ENCODE data around the gene PYGB.
"Not testable (repeated sequence)": the region's sequence is repeated elsewhere in the genome, so short reads cannot be mapped to it uniquely, and the experiment has no call there.

The PYGB gene

DNA sequence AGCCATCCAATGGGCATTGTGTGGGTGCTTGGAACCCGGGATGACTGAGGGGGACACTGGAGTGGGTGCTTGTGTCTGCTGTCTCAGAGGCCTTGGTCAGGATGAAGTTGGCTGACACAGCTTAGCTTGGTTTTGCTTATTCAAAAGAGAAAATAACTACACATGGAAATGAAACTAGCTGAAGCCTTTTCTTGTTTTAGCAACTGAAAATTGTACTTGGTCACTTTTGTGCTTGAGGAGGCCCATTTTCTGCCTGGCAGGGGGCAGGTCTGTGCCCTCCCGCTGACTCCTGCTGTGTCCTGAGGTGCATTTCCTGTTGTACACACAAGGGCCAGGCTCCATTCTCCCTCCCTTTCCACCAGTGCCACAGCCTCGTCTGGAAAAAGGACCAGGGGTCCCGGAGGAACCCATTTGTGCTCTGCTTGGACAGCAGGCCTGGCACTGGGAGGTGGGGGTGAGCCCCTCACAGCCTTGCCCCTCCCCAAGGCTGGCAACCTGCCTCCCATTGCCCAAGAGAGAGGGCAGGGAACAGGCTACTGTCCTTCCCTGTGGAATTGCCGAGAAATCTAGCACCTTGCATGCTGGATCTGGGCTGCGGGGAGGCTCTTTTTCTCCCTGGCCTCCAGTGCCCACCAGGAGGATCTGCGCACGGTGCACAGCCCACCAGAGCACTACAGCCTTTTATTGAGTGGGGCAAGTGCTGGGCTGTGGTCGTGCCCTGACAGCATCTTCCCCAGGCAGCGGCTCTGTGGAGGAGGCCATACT is 49.4 kb downstream of the PYGB start:
- FAIRE-seq: no peak

DNA sequence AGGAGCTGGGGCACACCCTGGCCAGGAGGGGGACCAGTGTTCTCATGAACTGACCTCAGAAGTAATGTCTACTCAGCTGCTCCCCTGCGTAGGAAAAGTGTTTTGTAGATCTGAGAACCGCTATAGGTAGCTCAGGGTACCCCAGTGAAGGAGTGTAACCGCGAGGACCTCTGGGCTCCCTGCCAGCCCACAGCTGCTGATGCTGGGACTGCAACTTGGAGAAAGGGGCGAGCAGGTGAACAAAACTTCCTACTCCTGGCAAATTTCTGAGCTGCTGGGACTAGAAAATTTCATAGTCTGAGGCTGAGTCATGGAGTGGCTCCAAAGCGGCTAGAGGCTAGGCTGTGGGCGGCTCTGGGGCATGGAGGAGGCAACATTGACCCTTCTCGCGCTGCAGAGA is 51.9 kb downstream of the PYGB start:
- FAIRE-seq: no peak

DNA sequence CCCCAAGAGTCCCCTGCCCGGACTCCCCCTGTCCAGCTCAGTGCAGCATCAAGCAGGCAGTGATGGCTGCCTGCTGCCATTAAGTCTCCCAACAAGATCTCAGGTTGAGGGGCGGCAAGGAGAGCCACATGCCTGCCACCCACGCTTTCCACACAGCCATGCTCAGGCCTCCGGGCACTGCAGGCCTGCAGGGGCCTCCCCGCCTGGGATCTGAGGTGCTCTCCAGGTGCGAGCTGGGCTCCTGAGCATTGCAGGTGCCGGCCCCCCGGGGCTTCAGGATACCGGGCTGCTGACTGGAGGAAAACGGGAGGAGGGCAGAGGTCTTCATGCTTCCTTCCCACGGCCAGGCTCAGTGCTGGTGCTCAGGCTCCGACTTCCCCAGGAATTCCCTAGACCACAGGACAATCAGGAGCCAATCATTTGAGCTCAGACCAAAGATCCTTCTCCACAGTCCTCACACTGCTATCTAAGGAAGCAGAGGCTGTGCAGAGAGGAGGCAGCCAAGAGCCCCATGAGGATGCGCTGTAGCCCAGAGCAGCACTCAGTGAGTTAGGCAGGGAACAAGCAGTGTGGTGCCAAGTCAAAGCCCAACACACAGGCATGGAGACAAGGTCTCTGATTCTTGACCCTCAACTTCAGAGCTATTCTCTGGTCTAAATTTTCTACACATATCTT is 52.7 kb downstream of the PYGB start:
- FAIRE-seq: no peak

DNA sequence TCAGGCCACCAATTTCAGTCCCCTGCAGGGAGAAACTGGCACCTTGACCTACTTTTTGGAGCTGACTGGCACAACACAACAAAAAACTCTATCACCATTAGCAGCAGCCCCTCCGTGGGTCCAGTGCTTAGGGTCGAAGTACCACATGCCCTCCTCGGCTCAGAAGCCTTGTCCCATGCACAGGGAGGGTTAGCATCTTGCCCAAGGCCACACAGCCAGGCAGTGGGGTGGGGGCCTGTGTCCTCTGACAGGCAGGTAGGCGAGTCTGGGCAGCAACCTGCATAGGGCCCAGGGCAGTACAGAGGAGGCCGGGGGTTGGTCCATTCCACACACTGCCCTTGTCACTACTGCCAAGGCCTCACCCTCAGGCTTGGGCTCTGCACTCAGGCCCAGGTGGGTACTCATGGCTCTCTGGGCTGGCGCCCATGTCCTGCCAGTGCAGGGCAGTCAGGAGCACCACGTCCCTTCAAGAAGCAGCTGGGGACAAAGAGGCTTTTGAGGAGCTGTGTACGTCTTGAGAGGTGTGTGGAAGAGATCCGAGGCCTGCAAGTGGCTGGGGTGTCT is 53.6 kb downstream of the PYGB start:
- FAIRE-seq: no peak

DNA sequence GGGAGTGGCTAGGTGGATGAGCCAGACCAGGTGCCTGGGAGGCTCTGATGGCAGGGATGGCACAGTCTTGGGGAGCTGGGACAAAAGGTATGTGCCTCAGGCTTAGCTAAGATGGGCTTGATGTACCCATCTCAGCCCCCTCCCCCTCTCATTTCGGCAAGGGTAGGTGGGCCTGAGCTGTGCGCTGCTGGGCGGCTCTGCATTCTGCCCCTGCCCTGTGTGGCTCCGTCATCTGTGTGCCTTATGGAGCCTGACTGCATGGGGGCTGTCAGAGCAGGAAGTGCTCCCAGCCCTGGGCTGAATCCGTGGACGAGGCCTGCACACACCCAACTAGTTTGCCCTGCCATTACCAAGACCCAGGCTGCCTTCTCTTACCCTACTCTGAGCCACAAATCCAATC is 54.7 kb downstream of the PYGB start:
- no peak for FAIRE-seq

DNA sequence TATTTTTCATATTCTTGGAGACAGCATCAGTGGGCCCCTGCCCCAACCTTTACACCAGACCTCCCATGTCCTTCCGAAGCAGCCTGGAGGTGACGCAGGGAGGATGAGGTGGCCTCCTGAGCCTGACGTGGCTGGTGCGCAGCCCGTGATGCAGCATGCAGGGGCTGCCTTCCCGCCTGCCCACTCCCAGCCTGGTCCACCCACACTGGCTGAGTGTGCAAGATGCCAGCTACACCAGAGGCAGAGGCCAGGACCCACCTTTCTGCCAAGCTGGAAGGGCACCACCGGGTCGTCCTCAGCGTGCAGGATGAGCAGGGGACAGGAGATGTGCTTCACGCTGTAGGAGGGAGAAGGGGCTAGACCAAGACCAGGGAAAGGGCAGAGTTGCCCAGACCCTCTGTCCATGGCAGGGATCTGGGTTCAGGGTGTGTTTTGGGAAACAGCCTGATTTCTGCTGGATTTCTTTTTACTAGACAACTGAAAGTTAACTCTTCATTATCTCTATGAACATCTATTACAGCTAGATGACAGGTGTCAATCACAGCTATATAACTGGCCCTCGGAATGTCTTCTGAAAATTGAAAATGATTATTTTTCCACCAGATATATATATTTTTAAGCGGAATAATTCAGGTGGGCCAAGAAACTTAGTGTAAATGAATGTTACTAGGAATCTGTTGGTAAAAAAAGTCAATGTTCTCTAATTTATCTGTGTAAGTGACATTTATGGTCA is 55.6 kb downstream of the PYGB start:
- no peak for FAIRE-seq

DNA sequence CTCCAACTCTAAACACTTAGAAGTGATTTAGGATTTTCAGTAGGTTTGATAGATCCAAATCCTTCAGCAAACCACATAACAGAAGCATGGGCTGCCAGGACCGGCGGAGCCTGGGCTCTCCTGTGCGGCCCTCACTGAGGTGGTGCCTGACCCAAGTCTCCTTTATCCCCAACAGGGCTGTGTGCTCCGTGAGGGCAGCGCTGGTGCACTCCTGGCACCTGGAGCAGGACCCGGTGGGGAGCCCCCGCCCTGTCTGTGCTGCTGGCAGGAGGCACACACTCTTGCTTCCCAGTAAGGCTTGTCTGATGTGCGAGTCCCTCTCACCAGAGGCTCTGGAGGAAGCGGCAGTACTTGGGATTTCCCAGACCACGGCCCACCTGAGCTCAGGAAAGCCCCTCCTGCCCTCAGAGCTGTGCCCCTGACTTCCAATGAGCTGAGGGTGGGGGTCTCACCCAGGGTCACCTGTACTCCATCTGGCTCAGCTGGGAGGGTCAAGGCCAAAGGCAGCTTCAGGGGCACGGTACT is 56.2 kb downstream of the PYGB start:
- FAIRE-seq: no peak

DNA sequence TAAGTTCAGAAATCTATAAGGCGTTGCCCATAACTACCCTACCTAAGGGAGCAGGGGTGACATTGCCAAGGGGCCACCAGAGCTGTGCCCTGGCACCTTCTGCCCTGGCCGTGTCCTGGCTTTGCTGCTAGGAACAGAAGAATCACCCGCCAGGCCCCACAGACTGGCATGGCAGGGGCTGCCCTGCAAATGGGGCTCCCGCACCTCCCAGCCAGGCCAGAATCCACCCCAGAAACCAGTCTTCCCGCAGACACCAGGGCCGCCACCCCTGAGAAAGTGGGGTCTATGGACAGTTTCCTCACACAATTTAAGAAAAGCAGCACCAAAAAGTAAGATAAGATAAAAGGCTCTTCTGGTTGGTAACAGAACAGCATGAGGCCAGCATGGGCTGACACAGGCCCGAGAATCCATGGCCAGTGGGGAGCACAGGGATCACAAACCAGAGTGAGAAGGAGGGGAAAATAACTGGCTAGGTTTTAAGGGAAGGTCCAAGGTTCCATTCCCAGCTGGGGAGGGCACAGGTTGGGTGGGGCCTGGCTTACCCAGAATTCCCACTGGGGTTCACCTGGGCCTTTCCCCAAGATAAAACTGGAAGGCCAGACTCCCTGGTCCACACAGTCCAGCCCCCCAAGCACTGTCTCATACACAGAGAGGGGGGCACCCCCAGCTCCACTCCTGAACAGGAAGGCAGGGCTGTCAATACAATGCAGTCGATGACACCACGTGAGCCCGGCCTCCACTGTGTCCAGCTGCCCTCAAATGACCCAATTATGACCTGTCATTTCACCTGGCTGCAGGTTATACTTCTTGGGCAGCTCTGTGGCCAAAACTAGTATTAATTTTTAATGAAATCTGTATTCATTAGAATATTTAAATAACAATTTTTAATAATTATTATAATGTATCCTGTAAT is 59.4 kb downstream of the PYGB start:
- FAIRE-seq: no peak

DNA sequence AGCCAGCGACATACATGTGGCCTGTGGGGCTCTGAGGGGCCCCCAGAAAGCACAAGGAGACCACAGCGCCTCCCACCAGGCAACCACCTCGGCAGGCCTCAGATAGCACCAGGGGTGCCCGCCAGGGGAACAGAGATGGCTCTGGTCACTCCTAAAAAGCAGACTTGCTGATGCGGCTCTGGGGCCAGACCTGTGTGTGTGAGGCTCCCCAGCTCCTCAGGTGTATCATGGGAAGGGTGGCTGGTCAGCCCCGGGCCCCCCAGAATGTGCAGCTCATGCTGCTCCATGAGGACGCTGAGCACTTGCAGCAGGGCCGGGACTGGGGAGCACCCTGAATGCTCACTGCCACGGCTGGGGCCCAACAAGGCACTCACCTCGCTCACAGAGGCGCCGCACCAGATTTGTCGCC is 60.2 kb downstream of the PYGB start:
- FAIRE-seq: no peak

DNA sequence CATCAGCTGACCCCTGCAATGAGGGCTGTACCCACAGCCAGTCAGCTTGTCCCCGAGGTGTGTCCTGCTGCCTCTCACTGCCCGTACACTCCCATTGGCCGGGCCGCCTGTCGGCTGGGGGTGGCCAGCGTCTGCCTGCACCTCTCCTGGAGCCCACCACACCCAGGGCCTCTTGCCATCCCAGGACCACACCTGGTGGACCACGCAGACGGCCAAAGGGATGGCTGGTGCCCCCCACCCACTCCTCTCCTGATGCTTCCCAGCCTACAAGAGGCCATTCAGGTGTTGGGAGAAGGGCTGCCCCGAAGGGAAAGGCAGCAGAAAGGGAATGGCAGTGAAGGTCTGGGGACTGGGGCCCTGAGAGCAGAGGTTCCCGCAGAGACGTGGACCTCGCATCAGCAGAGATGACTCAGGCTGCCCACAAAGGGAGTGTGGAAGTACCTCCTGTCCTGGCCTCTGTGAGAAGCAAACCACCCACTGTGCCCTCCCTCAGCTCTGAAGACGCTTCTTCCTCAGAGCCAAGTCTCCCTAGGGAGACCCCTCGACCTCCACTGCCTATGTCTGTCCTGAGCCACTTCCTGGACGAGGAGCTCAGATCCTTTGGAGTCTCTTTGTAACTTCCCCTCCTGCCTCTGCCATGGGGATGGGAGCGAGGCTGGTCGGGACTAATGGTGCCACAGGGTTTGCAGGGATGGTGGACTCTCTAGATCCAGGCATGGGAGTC is 60.9 kb downstream of the PYGB start:
- FAIRE-seq: no peak

DNA sequence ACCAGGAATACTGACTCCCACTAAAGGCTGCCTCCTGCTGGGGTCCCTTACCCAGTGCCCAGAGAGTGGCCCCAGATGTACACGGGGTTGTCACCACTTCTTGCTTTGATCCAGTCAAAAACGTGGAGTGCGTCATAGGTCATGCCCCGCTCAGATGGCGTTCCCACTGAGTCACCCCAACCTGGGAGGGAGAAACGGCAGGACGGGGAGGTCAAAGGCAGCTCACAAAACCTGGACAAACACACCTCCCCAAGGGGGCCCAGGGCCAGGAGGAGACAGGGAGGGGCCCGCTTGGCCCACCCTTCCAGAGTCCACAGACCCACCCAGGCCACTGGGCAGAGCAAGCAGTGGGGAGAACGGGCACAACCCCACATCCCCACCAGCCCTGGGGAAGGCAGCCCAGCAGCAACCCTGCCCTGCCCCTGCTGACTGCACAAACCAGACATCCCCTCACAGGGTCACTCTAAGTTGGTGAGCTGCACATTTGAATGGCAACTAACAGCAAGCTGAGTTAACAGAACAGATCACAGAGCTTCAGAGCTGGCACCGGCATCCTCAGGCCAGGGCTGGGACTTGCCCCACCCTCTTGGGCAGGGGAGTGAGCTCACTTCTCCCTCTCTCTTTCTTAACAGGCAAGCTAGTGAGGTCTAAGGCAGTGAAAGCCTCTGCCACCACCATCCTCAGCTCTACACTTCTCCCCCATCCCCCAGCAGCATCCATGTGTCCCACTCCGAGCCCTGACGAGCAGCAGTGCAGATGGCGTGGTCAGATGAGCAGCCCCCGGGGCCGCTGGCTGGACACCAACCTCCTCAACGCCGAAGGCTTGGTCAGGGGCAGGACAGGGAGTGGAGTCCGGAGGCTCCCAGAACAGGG is 61.7 kb downstream of the PYGB start:
- FAIRE-seq: no peak

DNA sequence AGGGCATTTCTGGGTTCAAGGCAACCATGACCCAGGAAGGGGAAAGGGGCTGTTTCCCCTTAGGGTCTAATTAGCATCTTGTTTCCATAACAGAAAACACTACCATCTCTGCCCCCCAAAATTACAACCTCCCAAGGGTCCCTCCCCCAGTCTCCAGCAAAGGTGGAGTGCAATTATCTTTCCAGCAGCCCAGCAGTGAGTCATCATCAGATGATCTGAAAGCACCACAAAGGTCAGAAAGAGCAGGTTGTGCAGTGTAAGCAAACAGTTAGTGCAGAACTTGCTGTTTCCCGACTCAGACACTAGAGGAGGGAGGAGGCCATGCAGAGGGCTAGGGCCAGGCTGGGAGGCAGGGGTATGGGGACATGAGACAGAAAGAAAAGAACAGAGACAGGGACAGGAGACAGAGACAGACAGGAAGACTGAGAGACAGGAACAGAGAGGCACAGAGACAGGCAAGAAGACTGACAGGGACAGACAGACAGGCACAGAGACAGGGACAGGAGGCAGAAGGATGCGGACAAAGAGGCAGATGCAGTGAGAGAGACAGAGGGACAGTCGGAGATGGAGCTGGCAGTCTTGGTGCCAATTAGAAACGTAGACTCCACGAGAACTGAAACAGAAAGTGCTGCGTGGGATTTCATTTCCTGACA is 62.5 kb downstream of the PYGB start:
- FAIRE-seq: no peak

DNA sequence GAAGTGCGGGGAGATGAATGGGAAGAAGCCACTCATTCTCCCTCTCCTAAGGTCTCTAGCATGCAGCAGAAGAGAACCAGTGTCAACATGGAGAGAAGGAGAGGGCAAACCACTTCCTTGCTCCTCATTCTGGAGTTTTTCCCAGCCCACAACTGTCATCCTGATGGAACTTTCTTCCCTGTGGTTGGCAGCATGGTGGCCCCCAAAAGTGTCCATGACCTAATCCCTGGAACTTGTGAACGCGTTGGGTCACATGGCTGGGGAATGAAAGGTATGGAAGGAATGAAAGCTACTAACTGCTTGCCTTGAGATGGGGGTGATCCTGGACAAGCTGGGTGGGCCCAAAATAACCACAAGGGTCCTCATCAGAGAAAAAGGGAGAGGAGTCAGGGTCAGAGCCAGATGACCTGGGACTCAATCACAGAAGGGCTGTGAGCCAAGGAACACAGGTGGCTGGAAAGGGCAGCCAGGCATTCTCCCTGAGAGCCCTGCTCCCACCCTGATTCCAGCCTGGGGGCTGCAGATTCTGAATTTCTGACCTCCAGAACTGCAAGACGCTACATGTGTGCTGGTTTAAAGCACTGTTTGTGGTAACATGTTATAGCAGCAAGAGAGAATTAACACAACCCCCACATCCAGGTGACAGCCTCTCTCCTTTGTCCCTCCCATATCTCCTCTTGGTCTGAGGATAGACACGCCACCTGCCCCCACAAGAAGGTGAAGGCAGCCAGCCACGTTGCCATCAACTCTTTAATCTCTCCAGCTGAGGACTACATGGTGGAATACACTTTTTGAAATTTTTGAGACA is 63.2 kb downstream of the PYGB start:
- no peak for FAIRE-seq

DNA sequence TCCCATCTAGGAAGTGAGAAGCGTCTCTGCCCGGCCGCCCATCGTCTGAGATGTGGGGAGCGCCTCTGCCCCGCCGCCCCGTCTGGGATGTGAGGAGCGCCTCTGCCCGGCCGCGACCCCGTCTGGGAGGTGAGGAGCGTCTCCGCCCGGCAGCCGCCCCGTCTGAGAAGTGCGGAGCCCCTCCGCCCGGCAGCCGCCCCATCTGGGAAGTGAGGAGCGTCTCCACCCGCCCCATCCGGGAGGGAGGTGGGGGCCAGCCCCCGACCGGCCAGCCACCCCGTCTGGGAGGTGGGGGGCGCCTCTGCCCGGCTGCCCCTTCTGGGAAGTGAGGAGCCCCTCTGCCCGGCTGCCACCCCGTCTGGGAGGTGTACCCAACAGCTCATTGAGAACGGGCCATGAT is 64.8 kb downstream of the PYGB start:
- not testable (repeated sequence) for FAIRE-seq

DNA sequence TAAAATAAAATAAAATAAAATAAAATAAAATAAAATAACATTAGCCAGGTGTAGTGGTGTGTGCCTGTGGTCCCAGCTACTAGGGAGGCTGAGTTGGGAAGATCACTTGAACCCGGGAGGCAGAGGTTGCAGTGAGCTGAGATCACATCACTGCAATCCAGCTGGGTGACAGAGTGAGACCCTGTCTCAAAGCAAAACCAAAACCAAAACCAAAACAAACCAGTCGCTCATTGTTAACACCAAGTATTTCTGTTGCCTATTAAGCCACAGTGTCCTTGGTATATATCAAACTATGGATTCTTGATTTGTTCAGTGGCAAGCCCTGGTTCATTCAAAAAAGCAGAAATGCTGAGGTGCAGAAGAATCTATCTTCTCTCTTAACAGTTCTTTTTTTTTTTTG is 65.7 kb downstream of the PYGB start:
- no peak for FAIRE-seq

DNA sequence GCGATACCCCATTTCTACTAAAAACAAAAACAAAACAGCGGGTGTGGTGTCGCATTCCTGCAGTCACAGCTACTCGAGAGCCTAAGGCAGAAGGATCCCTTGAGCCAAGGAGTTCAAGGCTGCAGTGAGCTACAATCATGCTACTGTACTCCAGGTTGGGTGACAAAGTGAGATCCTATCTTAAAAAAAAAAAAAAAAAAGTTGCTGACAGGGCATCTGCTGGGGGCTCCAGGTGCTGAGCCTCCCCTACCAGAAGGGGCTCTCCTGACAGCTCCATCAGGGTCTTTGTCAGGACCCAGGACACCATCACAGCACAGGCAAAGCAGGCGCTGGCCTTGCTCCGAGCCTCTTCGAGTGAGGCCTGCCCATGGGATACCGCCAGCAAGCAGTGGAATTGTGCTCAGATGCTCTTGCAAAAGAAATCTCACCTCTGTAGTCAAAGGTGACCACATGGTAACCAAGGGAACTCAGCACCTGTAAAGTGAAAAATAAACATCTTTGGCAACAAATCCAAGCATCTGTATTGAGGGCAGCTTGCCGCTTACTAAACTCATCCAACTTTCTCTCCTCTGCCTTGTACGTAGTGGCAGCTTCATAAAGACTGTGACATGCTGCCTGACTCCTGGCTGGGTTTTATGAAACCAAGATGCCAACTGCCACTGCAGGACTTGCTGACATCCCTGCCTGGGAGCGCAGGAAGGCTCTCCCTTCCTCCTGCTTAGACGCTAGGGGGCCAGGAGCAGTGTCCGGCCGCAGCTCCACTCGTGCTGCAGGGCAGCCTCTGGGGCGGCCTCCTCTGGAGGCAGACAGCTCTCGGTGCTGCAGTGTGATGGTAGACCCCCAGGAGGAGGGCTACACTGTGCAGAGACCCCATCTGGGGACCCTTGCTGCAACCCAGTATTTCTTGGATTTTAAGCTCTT is 66.9 kb downstream of the PYGB start:
- FAIRE-seq: no peak

DNA sequence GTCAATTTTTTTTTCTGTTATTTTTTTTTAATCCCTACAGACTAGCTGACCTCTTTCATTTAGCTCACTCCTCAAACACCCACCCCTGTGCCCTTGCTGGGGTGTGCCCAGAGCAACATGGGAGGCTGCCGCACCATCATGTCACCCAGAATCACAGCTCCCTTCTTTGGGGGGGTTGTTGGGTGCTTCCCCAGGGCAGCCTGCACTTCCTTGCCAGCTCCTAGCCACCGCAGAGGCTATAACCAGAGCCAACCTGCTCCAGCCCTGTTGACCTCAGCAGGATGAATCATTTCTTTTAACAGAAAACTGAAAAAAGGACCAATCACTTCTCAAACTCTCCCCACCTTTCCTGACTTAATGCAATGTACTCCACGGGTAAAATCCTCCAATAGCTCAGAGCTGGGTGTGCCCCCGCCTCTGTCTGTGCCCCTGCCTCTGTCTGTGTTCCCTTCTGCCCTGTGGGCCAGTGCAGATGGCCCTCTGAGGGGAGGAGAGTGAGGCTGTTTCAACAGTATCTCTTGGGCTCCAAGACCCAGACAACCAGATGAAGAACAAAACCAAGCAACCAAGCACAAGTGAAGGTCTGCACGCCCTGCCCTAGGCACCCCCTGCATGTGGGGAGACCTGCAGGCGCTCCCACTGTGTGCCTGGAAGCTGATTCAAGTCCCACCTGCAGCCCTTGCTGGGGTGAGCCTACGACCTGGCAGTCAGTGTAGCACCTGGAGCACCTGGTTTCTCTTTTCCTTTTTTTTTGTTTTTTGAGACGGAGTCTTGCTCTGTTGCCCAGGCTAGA is 67.7 kb downstream of the PYGB start:
- FAIRE-seq: no peak

All from TTC549 (cell line).